Activated CD8-positive, alpha-beta memory T cell treated with anti-CD3 and anti-CD28 coated beads, Interleukin-2, amount 50 U/mL, for 48 hours (primary cell): ENCODE data around the gene SYT1.

Source experiments
- DNase-seq: peaks from one replicate; pipeline ENCODE4 v3.0.0-alpha.2; 2020

The SYT1 gene

GRCh38 chr12:79236920-79237319, 372.3 kb downstream of the SYT1 start:
- DNase-seq, result no peak

GRCh38 chr12:79238246-79238645, 373.7 kb downstream of the SYT1 start:
- DNase-seq, result no peak

GRCh38 chr12:79247494-79247893, 382.9 kb downstream of the SYT1 start:
- no peak for DNase-seq

GRCh38 chr12:79250186-79250585, 385.6 kb downstream of the SYT1 start:
- no peak for DNase-seq

- no peak for DNase-seq
Observed at GRCh38 chr12:79250960-79251755, 386.6 kb downstream of the SYT1 start.

GRCh38 chr12:79252358-79253075, 387.9 kb downstream of the SYT1 start:
- DNase-seq, result no peak

GRCh38 chr12:79255288-79255687, 390.7 kb downstream of the SYT1 start:
- DNase-seq, result no peak

GRCh38 chr12:79260923-79261322, 396.3 kb downstream of the SYT1 start:
- DNase-seq, result no peak

GRCh38 chr12:79262938-79263337, 398.4 kb downstream of the SYT1 start:
- no peak for DNase-seq

GRCh38 chr12:79266343-79267144, 402.0 kb downstream of the SYT1 start:
- no peak for DNase-seq

GRCh38 chr12:79267580-79267979, 403.0 kb downstream of the SYT1 start:
- DNase-seq, result no peak

- no peak for DNase-seq
Observed at GRCh38 chr12:79274501-79275064, 410.0 kb downstream of the SYT1 start.

- DNase-seq, result no peak
Observed at GRCh38 chr12:79275631-79276030, 411.1 kb downstream of the SYT1 start.

GRCh38 chr12:79283364-79283763, 418.8 kb downstream of the SYT1 start:
- DNase-seq, result no peak

- DNase-seq, result no peak
Observed at GRCh38 chr12:79288911-79289310, 424.3 kb downstream of the SYT1 start.

GRCh38 chr12:79291711-79292110, 427.1 kb downstream of the SYT1 start:
- no peak for DNase-seq

- DNase-seq, result no peak
Observed at GRCh38 chr12:79294590-79294989, 430.0 kb downstream of the SYT1 start.

- no peak for DNase-seq
Observed at GRCh38 chr12:79295572-79295971, 431.0 kb downstream of the SYT1 start.

- DNase-seq, result no peak
Observed at GRCh38 chr12:79296133-79296532, 431.6 kb downstream of the SYT1 start.

GRCh38 chr12:79296871-79297270, 432.3 kb downstream of the SYT1 start:
- no peak for DNase-seq

GRCh38 chr12:79298506-79298905, 433.9 kb downstream of the SYT1 start:
- DNase-seq, result no peak

GRCh38 chr12:79299447-79300198, 435.0 kb downstream of the SYT1 start:
- DNase-seq, result no peak

GRCh38 chr12:79300199-79300568, 435.6 kb downstream of the SYT1 start:
- no peak for DNase-seq
